Activated T-helper 2 cell treated with anti-CD3 and anti-CD28 coated beads, Interferon-gamma antibody, Interleukin-2, Interleukin-4, amounts not matched to agents 10 μg/mL and 5 μg/mL and 100 μg/mL, durations not matched to agents 14 hours and 24 hours and 36 hours (primary cell): ENCODE results near the gene PTGES2. TPM values are rescaled to one million over a fixed set of nuclear protein-coding genes. Genes with fewer than 3 reads are reported as not detected.
A peak's percentile ranks its signal among the peaks of the same experiment; 100 is the strongest.
"Not testable (repeated sequence)": the region's sequence is repeated elsewhere in the genome, so short reads cannot be mapped to it uniquely, and the experiment has no call there.

Source experiments
- DNase-seq: peaks from one replicate; pipeline ENCODE4 v3.0.0; 2021; ENCODE audit warnings: low spot score
- H3K27ac Mint-ChIP-seq: one replicate; pipeline ENCODE4 v1.8.0; 2021; ENCODE audit warnings: mixed read lengths
- H3K27me3 Mint-ChIP-seq: one replicate; pipeline ENCODE4 v1.8.0; 2021; ENCODE audit warnings: low read depth, mixed read lengths
- H3K36me3 Mint-ChIP-seq: one replicate; pipeline ENCODE4 v1.8.0; 2021; ENCODE audit warnings: low read depth, mixed read lengths
- H3K4me1 Mint-ChIP-seq: one replicate; pipeline ENCODE4 v1.8.0; 2021; ENCODE audit warnings: low read depth, mixed read lengths
- H3K4me3 Mint-ChIP-seq: one replicate; pipeline ENCODE4 v1.8.0; 2021; ENCODE audit warnings: low read depth, mild to moderate bottlenecking, moderate library complexity, mixed read lengths
- H3K9me3 Mint-ChIP-seq: one replicate; pipeline ENCODE4 v1.8.0; 2021; ENCODE audit warnings: mixed read lengths
- intact Hi-C: fragments of 100-400 bp; cut with micrococcal nuclease; formaldehyde crosslinking; loops from one replicate; pipeline ENCODE4 v1.15.1; 2023
- total RNA-seq: library from RNA; stranded (reverse); gene quantifications from 2 replicates; pipeline ENCODE4 v1.2.3, GENCODE V29; 2022

The PTGES2 gene
- total RNA-seq, 1 donor from 2014 or later: 77.6 TPM

GRCh38 chr9:128117613-128118471, 9.7 kb downstream of the PTGES2 start:
- peaks cover 19% of the 10 kb centered on the region for H3K36me3 Mint-ChIP-seq
- peak overlapping the region; percentile 30 for H3K27ac Mint-ChIP-seq
- intact Hi-C loops: loop anchor here (1.0 to 2.0 kb wide), 2 partner anchors 9 to 175 kb away; partner anchors contain the start of gene PTGES2
- H3K9me3 Mint-ChIP-seq: no peaks in the 10 kb centered on the region
- DNase-seq: peak; percentile 88
- no peak overlapping the region for H3K4me3 Mint-ChIP-seq
- H3K27me3 Mint-ChIP-seq: no peaks in the 10 kb centered on the region
- H3K4me1 Mint-ChIP-seq: peaks cover 2% of the 10 kb centered on the region

GRCh38 chr9:128116104-128117083, 11.1 kb downstream of the PTGES2 start:
- intact Hi-C loops: loop anchor here (1.0 to 2.0 kb wide), 2 partner anchors 11 to 174 kb away; partner anchors contain the start of gene PTGES2
- no peak overlapping the region for H3K27ac Mint-ChIP-seq

GRCh38 chr9:128115187-128116103, 12.1 kb downstream of the PTGES2 start:
- H3K9me3 Mint-ChIP-seq: no peaks in the 10 kb centered on the region
- no peak for DNase-seq
- intact Hi-C loops: loop anchor here (2.0 kb wide), 1 partner anchor 173 kb away; no protein-coding TSS in a partner anchor
- H3K4me1 Mint-ChIP-seq: peaks cover 2% of the 10 kb centered on the region
- no peak overlapping the region for H3K4me3 Mint-ChIP-seq
- H3K27ac Mint-ChIP-seq: no peak overlapping the region
- no peaks in the 10 kb centered on the region for H3K27me3 Mint-ChIP-seq
- peaks cover 15% of the 10 kb centered on the region for H3K36me3 Mint-ChIP-seq

More at GRCh38 chr9:128116104-128117083, 11.1 kb downstream of the PTGES2 start:
- DNase-seq: no peak
- Mint-ChIP-seq H3K4me1 (peaks cover 2% of the 10 kb centered on the region), H3K9me3 (no peaks in the 10 kb centered on the region), H3K4me3 (no peak overlapping the region), H3K27me3 (no peaks in the 10 kb centered on the region), H3K36me3 (peaks cover 15% of the 10 kb centered on the region)

GRCh38 chr9:128114326-128115186, 13.0 kb downstream of the PTGES2 start:
- peaks cover 20% of the 10 kb centered on the region for H3K36me3 Mint-ChIP-seq
- no peaks in the 10 kb centered on the region for H3K27me3 Mint-ChIP-seq
- H3K9me3 Mint-ChIP-seq: no peaks in the 10 kb centered on the region
- intact Hi-C loops: no loop called here
- no peak overlapping the region for H3K4me3 Mint-ChIP-seq
- peaks cover 2% of the 10 kb centered on the region for H3K4me1 Mint-ChIP-seq
- no peak for DNase-seq
- no peak overlapping the region for H3K27ac Mint-ChIP-seq

- intact Hi-C loops: no loop called here
- Mint-ChIP-seq H3K9me3 (no peaks in the 10 kb centered on the region), H3K27me3 (no peaks in the 10 kb centered on the region), H3K4me3 (no peak overlapping the region), H3K4me1 (peaks cover 2% of the 10 kb centered on the region), H3K27ac (no peak overlapping the region), H3K36me3 (peaks cover 26% of the 10 kb centered on the region)
- DNase-seq: no peak
Observed at GRCh38 chr9:128113526-128114325, 13.8 kb downstream of the PTGES2 start.

GRCh38 chr9:128111726-128112125, 15.8 kb downstream of the PTGES2 start:
- intact Hi-C loops, H3K27ac Mint-ChIP-seq, H3K9me3 Mint-ChIP-seq, H3K4me1 Mint-ChIP-seq, DNase-seq, H3K27me3 Mint-ChIP-seq, H3K4me3 Mint-ChIP-seq: not testable (repeated sequence)
- peaks cover 39% of the 10 kb centered on the region for H3K36me3 Mint-ChIP-seq

- Mint-ChIP-seq H3K4me1 (no peaks in the 10 kb centered on the region), H3K27me3 (no peaks in the 10 kb centered on the region), H3K27ac (no peak overlapping the region), H3K36me3 (peaks cover 47% of the 10 kb centered on the region), H3K9me3 (no peaks in the 10 kb centered on the region), H3K4me3 (no peak overlapping the region)
- no peak for DNase-seq
- intact Hi-C loops: no loop called here
Observed at GRCh38 chr9:128109050-128109709, 18.3 kb downstream of the PTGES2 start.

GRCh38 chr9:128108269-128109049, 19.1 kb downstream of the PTGES2 start:
- Mint-ChIP-seq H3K4me1 (peaks cover 3% of the 10 kb centered on the region), H3K27ac (no peak overlapping the region), H3K36me3 (peaks cover 49% of the 10 kb centered on the region), H3K27me3 (no peaks in the 10 kb centered on the region), H3K4me3 (no peak overlapping the region), H3K9me3 (no peaks in the 10 kb centered on the region)
- no peak for DNase-seq
- intact Hi-C loops: no loop called here

- Mint-ChIP-seq H3K27ac (no peak overlapping the region), H3K27me3 (no peaks in the 10 kb centered on the region), H3K9me3 (no peaks in the 10 kb centered on the region), H3K4me1 (peaks cover 10% of the 10 kb centered on the region), H3K4me3 (no peak overlapping the region), H3K36me3 (peaks cover 54% of the 10 kb centered on the region)
- intact Hi-C loops: no loop called here
- no peak for DNase-seq
Observed at GRCh38 chr9:128107468-128108268, 19.9 kb downstream of the PTGES2 start.
